Panc1 (cell line): ENCODE measurements around the gene SLC5A6. TPM values are rescaled to one million over a fixed set of nuclear protein-coding genes. Genes with fewer than 3 reads are reported as not detected.

Experiments
- ATAC-seq: fragments of 200-7000 bp; cut with Tn5 transposase; 2 replicates; pipeline ENCODE4 v1.9.1; 2020; ENCODE audit warnings: mild to moderate bottlenecking, moderate library complexity
- BruUV-seq: library from RNA; stranded (reverse); fragments of 400-500 nt; replicated peaks from 2 replicates; lab custom pipeline; 2021; lab: Mats Ljungman, UMichigan
- CTCF ChIA-PET: fragments of 300-600 bp; sonication (Branson Sonifier 250); formaldehyde crosslinking; loops from one replicate; lab custom pipeline; 2022; ENCODE audit warnings: antibody characterized with exemption; lab: Charles Lee
- POLR2A ChIA-PET: fragments of 300-600 bp; sonication (Branson Sonifier 250); formaldehyde crosslinking; loops from one replicate; lab custom pipeline; 2022; ENCODE audit warnings: antibody characterized with exemption; lab: Charles Lee
- DNase-seq: peaks from one replicate; pipeline ENCODE4 v3.0.0-alpha.2; 2010; ENCODE audit warnings: low read depth, low spot score
- H3K27ac ChIP-seq: 2 replicates; pipeline ENCODE4 v1.5.1; 2011; ENCODE audit warnings: mild to moderate bottlenecking, low read length, inconsistent platforms
- H3K27me3 ChIP-seq: fragments of 200-500 bp; sonication (Bioruptor generic); 2 replicates; pipeline ENCODE4 v1.6.0; 2014; ENCODE audit warnings: low read length, inconsistent platforms; ENCODE audit not compliant: control insufficient read depth, insufficient read depth
- H3K36me3 ChIP-seq: fragments of 200-500 bp; sonication (Bioruptor generic); 2 replicates; pipeline ENCODE4 v1.5.1; 2014; ENCODE audit warnings: inconsistent platforms, mild to moderate bottlenecking, low read length, moderate library complexity; ENCODE audit not compliant: control insufficient read depth, insufficient read depth
- H3K4me1 ChIP-seq: 2 replicates; pipeline ENCODE4 v1.5.1; 2011; ENCODE audit warnings: inconsistent platforms, mild to moderate bottlenecking, low read length, moderate library complexity; ENCODE audit not compliant: control insufficient read depth, insufficient read depth
- H3K4me3 ChIP-seq, 2 experiments: 2 replicates each; pipeline ENCODE4 v1.5.1; 2011 to 2012; ENCODE audit warnings: low read depth in 2 of 2, low read length in 2 of 2, mild to moderate bottlenecking in 2 of 2, inconsistent platforms in 1 of 2, moderate library complexity in 1 of 2
- H3K9me3 ChIP-seq: fragments of 200-500 bp; sonication (Bioruptor generic); 2 replicates; pipeline ENCODE4 v1.5.1; 2014; ENCODE audit warnings: low read depth, mild to moderate bottlenecking, inconsistent platforms, low read length, moderate library complexity; ENCODE audit not compliant: control insufficient read depth, insufficient read depth
- CTCF ChIP-seq: fragments of 450-650 bp; IDR thresholded peaks from 2 replicates; pipeline ENCODE4 v1.5.1; 2017; ENCODE audit warnings: mild to moderate bottlenecking
- POLR2AphosphoS5 ChIP-seq: IDR thresholded peaks from 2 replicates; pipeline ENCODE4 v1.6.1; 2012; ENCODE audit warnings: mild to moderate bottlenecking, low read depth, low read length, moderate library complexity
- REST ChIP-seq, 2 experiments: IDR thresholded peaks; 2 replicates each; pipeline ENCODE4 v1.6.1; 2011 to 2012; ENCODE audit warnings: low read depth in 2 of 2, control low read depth in 1 of 2, low read length in 1 of 2, mild to moderate bottlenecking in 1 of 2, moderate library complexity in 1 of 2; ENCODE audit not compliant: insufficient read depth in 1 of 2
- SIN3A ChIP-seq: IDR thresholded peaks from 2 replicates; pipeline ENCODE4 v1.6.1; 2012; ENCODE audit warnings: low read depth, mild to moderate bottlenecking, low read length, moderate library complexity, borderline replicate concordance; ENCODE audit not compliant: insufficient read depth
- TCF7L2 ChIP-seq: IDR thresholded peaks from 2 replicates; pipeline ENCODE4 v1.6.1; 2011; ENCODE audit warnings: mild to moderate bottlenecking, low read depth, low read length, inconsistent platforms
- in situ Hi-C: cut with HindIII; loops from 2 replicates; pipeline ENCODE4 v1.10.0; 2016; ENCODE audit warnings: low sequenced_read_pairs, low pct_unique_long_range_greater_than_20kb
- intact Hi-C: fragments of 100-400 bp; cut with micrococcal nuclease; formaldehyde crosslinking; loops from one replicate; pipeline ENCODE4 v1.10.0; 2022; ENCODE audit not compliant: unreplicated experiment
- total RNA-seq: library from RNA; stranded (reverse); gene quantifications from one replicate; pipeline ENCODE4 v1.2.1, GENCODE V29; 2021; ENCODE audit not compliant: unreplicated experiment

Gene SLC5A6
- total RNA-seq, 1 experiment from 2014 or later: 74.5 TPM

- CTCF ChIA-PET: interaction anchor here (0.5 kb wide), 1 partner anchor 32 kb away, joined by 9 read pairs; no protein-coding TSS in a partner anchor
- POLR2A ChIA-PET: interaction anchor here (1.2 kb wide), 1 partner anchor 29 kb away, joined by 4 read pairs; no protein-coding TSS in a partner anchor
- in situ Hi-C loops: no loop called here
- TF ChIP-seq SIN3A (no peak), TCF7L2 (no peak), CTCF (no peak), POLR2AphosphoS5 (no peak), REST (IDR thresholded peaks at IDR 0.05; ENCODE audit: insufficient read depth in 1 of 2, low read depth in 2 of 2, low read length in 1 of 2) (no peak)
- no TSS peak for BruUV-seq
- Histone ChIP-seq H3K9me3 (no peaks in the 10 kb centered on the region), H3K4me1 (peaks cover 13% of the 10 kb centered on the region), H3K27ac (no peak overlapping the region), H3K36me3 (peaks cover 33% of the 10 kb centered on the region), H3K4me3 (no peak overlapping the region), H3K27me3 (no peaks in the 10 kb centered on the region)
- DNase-seq: no peak
- ATAC-seq: no peak
- intact Hi-C loops: no loop called here
These were observed 8.0 kb upstream of the SLC5A6 start for GRCh38 chr2:27220091-27220490.

DNA sequence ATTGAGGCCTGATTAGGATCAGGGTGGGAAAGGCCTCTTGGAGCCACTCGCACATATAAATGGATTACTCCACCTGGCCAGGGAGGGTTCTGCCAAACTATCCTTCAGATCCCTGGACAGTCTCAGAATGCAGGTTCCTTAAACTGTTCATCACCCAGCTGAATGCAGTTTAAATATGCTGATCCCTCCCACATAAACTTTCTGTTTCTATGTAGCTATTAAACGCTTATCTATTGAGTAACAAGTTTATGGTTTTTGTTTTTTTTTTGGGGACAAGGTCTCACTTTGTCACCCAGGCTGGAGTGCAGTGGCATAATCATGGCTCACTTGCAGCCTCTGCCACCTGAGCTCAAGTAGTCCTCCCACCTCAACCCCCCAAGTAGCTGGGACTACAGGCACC, 7.0 kb upstream of the SLC5A6 start:
- CTCF ChIA-PET: interaction anchor here (0.6 kb wide), 1 partner anchor 23 kb away, joined by 3 read pairs; no protein-coding TSS in a partner anchor
- H3K4me1 ChIP-seq: peaks cover 13% of the 10 kb centered on the region
- no peaks in the 10 kb centered on the region for H3K27me3 ChIP-seq
- H3K36me3 ChIP-seq: peaks cover 28% of the 10 kb centered on the region
- ATAC-seq (no peak), DNase-seq (no peak)
- no peak for TF ChIP-seq POLR2AphosphoS5
- TF ChIP-seq TCF7L2: no peak
- TF ChIP-seq CTCF: no peak
- intact Hi-C loops: no loop called here
- no peak overlapping the region for H3K27ac ChIP-seq
- H3K9me3 ChIP-seq: no peaks in the 10 kb centered on the region
- POLR2A ChIA-PET: no interaction called here
- no TSS peak for BruUV-seq
- no peak overlapping the region for H3K4me3 ChIP-seq
- in situ Hi-C loops: no loop called here
